NCI-H146 treated with DMSO at 0.1 percent for 48 hours (cell line): ENCODE data around the gene NACC2.

Source experiments
- DNase-seq: peaks from one replicate; lab custom pipeline; 2025; ENCODE audit not compliant: unreplicated experiment; lab: John Stamatoyannopoulos, UW

NACC2 gene

DNA sequence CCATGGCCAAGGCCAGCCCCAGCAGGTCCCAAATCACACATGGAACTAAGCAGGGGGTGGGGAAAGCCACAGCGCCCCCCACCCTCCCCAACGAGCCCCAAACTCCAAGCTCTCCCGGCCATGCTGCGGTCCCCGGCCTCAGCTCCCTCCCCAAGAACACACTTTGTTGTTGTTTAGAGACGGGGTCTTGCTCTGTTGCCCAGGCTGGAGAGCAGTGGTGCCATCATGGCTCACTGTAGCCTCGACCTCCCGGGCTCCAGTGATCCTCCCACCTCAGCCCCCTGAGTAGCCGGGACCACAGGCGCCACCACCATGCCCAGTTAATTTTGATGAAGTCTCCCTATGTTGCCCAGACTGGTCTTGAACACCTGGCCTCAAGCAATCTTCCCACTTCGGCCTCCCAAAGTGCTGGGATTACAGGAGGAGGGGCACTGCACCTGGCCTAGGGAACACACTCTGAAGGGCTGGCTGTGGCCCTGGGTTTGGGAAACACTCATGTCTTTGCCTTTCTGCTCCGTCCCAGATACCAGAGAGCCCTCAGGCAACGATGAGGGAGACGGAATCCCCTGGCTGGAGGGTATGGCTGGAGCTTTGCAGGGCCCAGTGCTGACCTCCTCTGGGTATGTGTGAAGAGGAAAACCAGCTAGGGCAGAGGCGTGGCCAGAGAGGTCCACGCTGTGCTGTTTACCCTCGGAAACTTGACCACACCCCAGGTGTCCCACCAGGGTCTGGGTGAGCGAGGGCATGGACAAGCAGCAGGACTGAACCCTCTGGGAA is 80.8 kb downstream of the NACC2 start:
- DNase-seq = no peak

- no peak for DNase-seq
Measured at GRCh38 chr9:136013524-136014034, 81.5 kb downstream of the NACC2 start.

DNA sequence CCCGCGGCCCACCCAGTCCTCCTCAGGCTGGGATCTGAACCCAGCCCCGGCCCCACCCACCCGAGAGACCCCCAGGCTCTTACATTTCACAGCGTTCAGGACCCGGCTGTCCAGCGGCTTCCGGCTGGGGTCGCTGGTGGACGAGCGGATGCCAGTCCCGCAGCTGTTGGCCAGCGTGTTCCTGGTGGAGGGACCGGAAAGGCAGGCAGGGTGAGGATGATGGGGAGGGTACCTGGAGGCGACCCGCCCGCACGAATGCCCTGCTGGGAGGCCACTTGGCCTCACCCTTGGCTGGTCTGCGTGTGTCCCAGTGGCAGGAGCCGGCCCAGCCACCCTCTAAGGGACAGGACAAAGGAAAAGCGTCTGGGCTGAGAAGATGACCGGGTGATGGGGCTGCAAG is 82.0 kb downstream of the NACC2 start:
- no peak for DNase-seq

DNA sequence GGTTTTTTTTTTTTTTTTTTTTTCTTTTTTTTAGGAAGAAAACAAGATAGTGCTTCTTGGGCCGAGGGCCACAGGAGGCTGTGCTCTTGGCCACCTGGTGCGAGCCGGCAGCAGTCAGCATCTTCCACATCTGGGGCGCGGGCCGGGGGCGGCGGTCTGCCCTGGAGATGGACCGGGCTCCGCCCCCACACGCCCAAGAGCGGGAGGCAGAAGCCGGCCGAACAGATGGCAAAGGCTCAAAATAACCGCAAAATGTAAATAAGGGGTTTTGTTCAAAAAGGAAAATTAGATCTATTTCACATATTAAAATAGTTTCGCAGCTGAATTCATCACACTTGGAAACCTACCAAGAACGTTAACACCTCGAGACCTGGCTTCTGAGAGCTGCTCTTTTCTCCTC is 82.4 kb downstream of the NACC2 start:
- no peak for DNase-seq

DNA sequence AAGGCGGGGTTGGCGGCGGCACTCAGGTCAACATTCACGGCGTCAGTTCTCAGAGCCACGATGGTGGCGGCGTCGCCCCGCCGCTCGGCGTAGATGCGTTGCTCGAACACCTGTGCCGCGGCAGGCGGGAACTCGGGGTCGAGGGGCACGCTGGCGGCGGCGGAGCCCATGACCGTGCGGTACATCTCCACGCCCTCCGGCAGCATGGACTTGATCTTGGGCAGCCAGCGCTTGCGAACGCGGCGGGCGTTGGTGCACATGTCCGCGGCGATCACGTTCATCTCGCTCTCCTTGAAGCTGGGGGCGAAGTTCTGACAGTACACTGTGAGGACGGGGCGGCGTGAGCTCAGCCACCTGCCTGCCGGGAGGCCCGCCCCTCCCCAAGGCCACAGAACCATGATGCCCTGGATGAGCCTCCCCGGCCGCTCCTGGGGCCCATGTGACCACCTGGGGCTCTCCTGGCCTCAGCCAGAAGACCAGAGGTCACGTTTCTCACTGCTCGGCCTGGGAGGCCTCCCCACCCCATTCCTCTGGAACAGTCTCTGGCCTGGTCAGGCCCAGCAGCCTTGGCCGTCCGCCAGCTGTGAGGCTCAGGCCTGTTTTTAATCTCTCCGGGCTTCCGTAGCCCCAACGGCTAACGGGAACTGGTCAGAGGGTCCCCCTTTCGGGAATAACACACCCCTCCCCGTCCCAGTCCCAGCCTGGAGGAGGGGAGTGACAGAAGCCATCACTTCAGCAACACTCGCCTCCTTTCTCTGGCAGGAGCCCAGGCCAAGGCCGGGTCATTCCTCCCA is 83.2 kb downstream of the NACC2 start:
- DNase-seq = no peak

DNA sequence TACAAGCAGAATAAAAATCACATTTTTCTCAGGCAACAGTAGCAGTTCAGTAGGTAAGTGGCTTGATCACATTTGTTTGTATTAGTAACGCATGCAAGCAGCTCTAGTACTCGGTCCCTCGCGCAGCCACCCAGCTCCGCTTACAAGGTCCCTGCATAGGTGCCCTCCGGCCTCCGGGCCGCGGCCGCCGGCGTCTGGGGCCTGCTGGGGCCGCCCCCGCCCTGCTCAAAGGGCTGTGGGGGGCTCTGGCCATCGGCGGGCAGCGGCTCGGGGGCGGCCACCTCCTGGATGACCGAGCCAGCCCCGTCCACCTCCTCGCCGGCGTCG is 83.8 kb downstream of the NACC2 start:
- DNase-seq = no peak

DNA sequence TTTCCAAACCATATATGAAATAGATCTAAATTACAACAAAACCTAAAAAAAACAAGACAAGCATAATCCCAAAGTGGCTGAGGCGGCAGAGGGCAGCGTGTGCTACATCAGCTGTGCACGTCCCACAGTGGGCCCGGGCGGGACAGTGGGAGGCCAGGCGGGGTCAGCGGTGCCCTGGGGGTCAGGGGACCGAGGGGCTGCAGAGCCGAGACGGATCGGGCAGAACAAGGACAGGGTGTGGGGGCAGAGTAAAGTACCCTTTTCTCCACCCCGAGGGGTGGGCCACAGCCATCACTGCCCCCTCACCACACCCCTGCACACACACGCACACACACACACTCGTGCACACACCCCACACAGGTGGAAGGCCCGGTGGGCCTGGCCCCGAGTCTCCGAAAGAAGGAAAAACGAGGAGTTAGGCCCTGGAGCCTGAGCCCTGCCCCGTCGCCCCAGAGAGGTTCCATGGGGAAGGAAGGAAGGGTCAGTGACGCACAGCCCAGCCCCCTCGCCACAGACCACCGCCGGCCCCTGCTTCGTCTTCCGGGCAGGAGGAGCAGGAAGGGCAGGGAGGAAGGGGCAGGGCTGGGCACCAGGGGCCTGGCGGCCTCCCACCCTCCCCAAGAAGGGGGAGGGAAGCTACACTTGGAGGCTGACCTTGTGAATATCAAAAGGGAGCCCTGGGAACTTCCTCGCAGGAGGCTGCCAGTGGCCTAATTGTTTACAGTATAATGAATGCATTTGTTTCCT is 84.3 kb downstream of the NACC2 start:
- no peak for DNase-seq

GRCh38 chr9:136010176-136010575 is 84.9 kb downstream of the NACC2 start:
- DNase-seq = no peak

GRCh38 chr9:136009516-136009915 is 85.6 kb downstream of the NACC2 start:
- DNase-seq = no peak

DNA sequence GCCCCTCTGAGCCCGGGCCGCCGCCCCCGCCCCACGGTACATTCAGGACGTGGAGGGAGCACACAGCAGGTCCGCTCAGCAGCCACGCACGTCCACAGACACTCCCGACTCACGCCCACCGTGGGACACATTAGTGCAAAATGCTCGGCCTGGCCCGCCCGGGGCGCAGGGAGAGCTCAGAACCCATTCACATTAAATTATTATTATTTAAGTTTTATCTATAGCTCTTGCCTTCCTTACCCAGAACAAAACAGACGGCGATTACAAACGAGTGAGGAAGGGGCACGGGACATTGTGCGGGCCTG is 86.4 kb downstream of the NACC2 start:
- no peak for DNase-seq

DNA sequence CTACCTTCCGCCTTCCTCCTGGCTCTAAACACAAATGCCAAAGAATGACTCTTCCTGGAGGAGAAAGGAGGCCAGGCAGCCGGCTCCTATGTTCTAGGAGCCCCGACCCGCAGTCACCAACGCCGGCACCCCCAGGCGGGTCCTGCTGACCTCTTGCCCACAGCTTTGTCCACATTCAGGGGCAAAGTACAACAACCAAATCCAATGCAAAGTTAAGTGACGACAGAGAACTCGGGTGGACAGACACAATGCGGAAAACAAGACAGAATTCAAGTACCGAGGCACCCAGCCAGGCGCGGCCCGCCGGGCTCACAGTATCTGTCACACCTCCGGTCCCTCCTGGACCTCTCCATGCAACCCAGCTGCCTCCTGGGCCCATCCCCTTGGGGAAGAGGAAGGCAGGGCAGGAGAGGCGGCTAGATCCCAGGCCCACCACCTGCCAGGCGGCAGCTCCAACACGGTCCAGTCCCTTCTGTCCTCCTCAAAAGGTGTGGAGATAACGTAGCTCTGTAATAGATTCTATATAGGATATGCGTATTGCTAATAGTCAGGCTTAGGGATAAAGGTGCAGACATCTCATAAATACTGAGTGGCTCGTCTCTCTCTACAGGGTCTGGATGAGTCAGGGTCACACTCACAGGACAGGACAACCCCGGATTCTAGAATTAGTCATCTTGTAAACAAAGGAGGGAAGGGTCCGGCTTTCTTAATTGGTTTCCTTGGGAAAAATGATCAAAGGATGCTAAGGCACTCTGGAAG is 87.0 kb downstream of the NACC2 start:
- no peak for DNase-seq

GRCh38 chr9:136007276-136007933 is 87.7 kb downstream of the NACC2 start:
- DNase-seq = no peak

DNA sequence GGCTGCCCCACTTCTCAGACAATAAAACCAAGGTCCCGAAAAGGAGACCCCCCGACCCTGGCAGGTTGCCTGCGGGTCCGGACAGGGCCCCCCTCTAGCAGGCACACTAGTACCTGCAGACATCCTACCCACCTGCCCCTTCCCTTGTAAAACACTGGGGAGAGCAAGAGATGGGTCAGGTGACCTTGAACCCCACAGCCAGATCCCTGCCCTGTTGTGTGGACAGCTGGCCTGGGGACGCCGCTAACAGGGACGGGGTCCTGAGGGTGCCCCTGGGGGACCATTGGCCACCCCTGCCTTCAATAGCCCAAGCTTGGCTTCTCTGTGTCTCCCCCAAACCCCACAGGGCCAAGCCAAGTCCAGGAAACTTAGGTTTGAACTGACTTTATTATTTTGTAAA is 88.9 kb downstream of the NACC2 start:
- no peak for DNase-seq

- DNase-seq = no peak
Measured at GRCh38 chr9:136004712-136005111, 90.4 kb downstream of the NACC2 start.

GRCh38 chr9:136004219-136004618 is 90.9 kb downstream of the NACC2 start:
- DNase-seq = no peak

DNA sequence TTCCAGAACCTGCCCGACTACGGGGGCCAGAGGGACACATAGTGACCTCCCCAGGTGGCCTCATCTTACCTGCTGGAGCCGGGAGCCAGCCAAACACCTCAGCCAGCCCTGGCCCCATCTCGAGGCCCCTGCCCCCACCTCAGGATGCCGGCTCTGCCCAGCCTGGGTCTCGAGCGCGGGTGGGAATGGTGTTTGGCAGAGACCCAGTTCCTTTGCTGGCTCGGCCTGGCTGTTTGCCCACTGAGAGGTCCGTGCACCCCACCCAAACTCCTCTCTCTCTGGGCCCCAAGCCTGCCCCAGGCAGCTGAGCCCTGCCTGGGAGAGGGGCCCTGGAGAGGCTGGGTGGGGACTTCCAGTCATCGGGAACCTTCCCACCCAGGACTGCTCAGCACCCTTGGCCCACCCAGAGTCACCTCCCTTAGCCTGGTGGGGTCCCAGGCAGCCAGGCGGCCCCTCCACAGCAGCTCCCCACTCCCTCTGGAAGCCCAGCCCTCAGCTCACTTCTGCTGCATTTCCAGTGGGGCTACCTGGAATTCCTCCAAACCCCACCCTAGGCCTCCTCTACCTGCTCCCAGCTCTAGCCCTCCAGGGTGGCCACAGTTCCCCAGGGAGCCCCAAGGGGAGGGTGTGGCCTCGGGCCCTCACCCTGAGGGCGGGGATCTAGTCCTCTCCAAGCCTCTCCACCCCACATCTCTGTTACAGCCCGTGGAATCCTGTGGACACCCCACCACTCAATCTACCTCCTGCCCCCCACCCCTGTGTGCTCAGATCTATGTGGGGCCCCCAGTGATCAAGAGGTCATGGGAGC is 91.5 kb downstream of the NACC2 start:
- DNase-seq = no peak

GRCh38 chr9:136002881-136003280 is 92.2 kb downstream of the NACC2 start:
- DNase-seq = no peak

DNA sequence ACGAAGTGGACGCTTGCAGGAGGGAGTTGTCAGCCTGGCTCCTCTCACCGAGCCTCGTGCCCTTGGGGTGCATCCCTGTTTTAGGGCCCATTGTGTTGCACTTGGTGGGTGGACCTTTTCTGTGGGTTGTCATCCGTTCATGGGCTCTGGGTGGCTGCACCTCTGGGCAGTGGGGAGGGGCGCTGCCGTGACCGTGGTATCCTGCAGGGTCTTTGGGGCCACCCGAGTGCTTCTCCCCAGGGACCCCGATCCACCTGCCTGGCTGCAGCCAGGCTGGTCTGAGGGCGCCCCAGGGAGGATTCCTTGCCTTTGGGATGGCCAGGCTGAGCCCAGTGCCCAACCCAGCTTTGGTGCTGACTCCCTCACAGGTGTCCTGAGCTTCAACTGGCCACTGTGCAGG is 92.9 kb downstream of the NACC2 start:
- DNase-seq = no peak

DNA sequence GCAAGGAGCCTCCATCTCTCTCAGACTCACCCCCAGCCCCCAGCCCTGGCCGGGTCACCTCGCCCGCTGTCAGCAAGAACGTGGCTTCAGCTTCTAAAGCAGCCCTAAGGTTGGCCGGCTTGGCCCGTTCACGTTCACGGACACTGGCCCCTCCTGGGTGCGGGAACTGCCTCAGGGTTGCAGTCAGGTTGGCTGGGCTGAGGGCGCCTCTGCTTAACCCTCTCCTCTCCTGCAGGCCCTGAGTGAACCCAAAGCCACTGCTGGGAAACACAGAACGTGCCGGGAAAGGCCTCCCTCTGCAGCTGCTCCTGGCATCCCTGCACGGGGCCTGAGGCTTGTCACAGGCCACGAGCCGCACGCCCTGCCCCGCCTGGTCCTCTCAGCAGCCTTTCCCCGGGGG is 93.9 kb downstream of the NACC2 start:
- no peak for DNase-seq
